ENCODE measurements around the gene AUTS2. TPM values are rescaled to one million over a fixed set of nuclear protein-coding genes. Genes with fewer than 3 reads are reported as not detected.
A peak's percentile ranks its signal among the peaks of the same experiment; 100 is the strongest.

Gene AUTS2
- total and polyA plus RNA-seq, 10 of the 15 experiments (the other 5 are each of a cell fraction or from before 2014, with no cell fraction given): 6.4 to 55.6 (median 21.6) TPM

GRCh38 chr7:69685293-69685631, 87.0 kb downstream of the AUTS2 start (continued):
- TF ChIP-seq USF2 (IDR thresholded peaks at IDR 0.05; ENCODE audit: borderline replicate concordance, low read depth, low read length) (no peak), POLR2A (IDR thresholded peaks at IDR 0.05; ENCODE audit: low read depth, low read length) (no peak), RFX5 (IDR thresholded peaks at IDR 0.05; ENCODE audit: low read depth, low read length) (no peak), NR2F1 (conservative IDR thresholded peaks at IDR 0.05) (no peak), RELB (IDR thresholded peaks at IDR 0.05; ENCODE audit: low read depth) (peak; percentile 51), ZZZ3 (IDR thresholded peaks at IDR 0.05; ENCODE audit: control insufficient read depth, insufficient read length, low read depth) (no peak), KLF5 (IDR thresholded peaks at IDR 0.05; ENCODE audit: partially characterized antibody) (no peak), ELK1 (IDR thresholded peaks at IDR 0.05; ENCODE audit: low read depth, low read length) (no peak), SIX5 (IDR thresholded peaks at IDR 0.05; ENCODE audit: low read depth, low read length, severe bottlenecking) (no peak), NRF1 (conservative IDR thresholded peaks at IDR 0.05; ENCODE audit: low read depth, low read length) (no peak), BHLHE40 (IDR thresholded peaks at IDR 0.05; ENCODE audit: borderline replicate concordance in 1 of 2, low read depth in 2 of 2, low read length in 1 of 2) (peak; percentile 11 to 30; a peak in 1 of 4 replicates), E4F1 (IDR thresholded peaks at IDR 0.05; ENCODE audit: borderline replicate concordance, partially characterized antibody) (no peak), RAD51 (IDR thresholded peaks at IDR 0.05) (no peak), BCL3 (IDR thresholded peaks at IDR 0.05; ENCODE audit: borderline replicate concordance, insufficient read depth, low read depth, low read length, poor library complexity, severe bottlenecking) (no peak), MAX (IDR thresholded peaks at IDR 0.05; ENCODE audit: low read depth, low read length) (no peak), BCL11A (IDR thresholded peaks at IDR 0.05; ENCODE audit: low read depth, low read length) (peak; percentile 50; the same call in 1 of the 2 replicates), SMARCA5 (IDR thresholded peaks at IDR 0.05) (no peak), SREBF2 (IDR thresholded peaks at IDR 0.05; ENCODE audit: low read length) (no peak), MEF2B (IDR thresholded peaks at IDR 0.05; ENCODE audit: partially characterized antibody, poor library complexity, severe bottlenecking) (no peak), STAT1 (conservative IDR thresholded peaks at IDR 0.05) (no peak), KDM1A (IDR thresholded peaks at IDR 0.05; ENCODE audit: borderline replicate concordance) (no peak), ZNF24 (IDR thresholded peaks at IDR 0.05) (no peak), ESRRA (IDR thresholded peaks at IDR 0.05; ENCODE audit: low read length) (no peak), MXI1 (IDR thresholded peaks at IDR 0.05; ENCODE audit: low read depth, low read length) (no peak)

All from GM12878 (cell line).